Measurements from ENCODE around the gene CENPT. TPM values are rescaled to one million over a fixed set of nuclear protein-coding genes. Genes with fewer than 3 reads are reported as not detected.

Gene CENPT
- total RNA-seq, 1 donor from 2014 or later: 153 TPM

- H3K4me1 Mint-ChIP-seq (ENCODE audit: low read depth, unreplicated experiment): peaks cover 29% of the 10 kb centered on the region
- peaks cover 6% of the 10 kb centered on the region for H3K27me3 Mint-ChIP-seq (ENCODE audit: unreplicated experiment)
- no peak for DNase-seq
- H3K27ac Mint-ChIP-seq (ENCODE audit: unreplicated experiment): peak overlapping the region; percentile 62
- TF ChIP-seq CTCF (IDR thresholded peaks at IDR 0.05; ENCODE audit: partially characterized antibody, unreplicated experiment): no peak
- H3K9me3 Mint-ChIP-seq (ENCODE audit: unreplicated experiment): peaks cover 2% of the 10 kb centered on the region
- H3K36me3 Mint-ChIP-seq (ENCODE audit: unreplicated experiment): peaks cover 8% of the 10 kb centered on the region
- H3K4me3 Mint-ChIP-seq (ENCODE audit: unreplicated experiment): peak overlapping the region; percentile 42
Observed at GRCh38 chr16:67779256-67780014, 68.1 kb downstream of the CENPT start.

Other genes with a start within 250 kb of the CENPT start
- 37.1 TPM for gene CARMIL2, start 202.5 kb downstream of the CENPT start, total RNA-seq (ENCODE audit: unreplicated experiment)
- 33.3 TPM for gene ACD, start 187.4 kb downstream of the CENPT start, total RNA-seq (ENCODE audit: unreplicated experiment)
- 18.7 TPM for gene PARD6A, start 186.7 kb downstream of the CENPT start, total RNA-seq (ENCODE audit: unreplicated experiment)
- gene ENKD1, start 180.9 kb downstream of the CENPT start, total RNA-seq (ENCODE audit: unreplicated experiment): 19.0 TPM
- 3.4 TPM for gene C16orf86, start 180.9 kb downstream of the CENPT start, total RNA-seq (ENCODE audit: unreplicated experiment)
- 86.7 TPM for gene GFOD2, start 128.4 kb downstream of the CENPT start, total RNA-seq (ENCODE audit: unreplicated experiment)
- gene RANBP10, start 41.1 kb downstream of the CENPT start, total RNA-seq (ENCODE audit: unreplicated experiment): 32.0 TPM
- gene TSNAXIP1, start 40.8 kb downstream of the CENPT start, total RNA-seq (ENCODE audit: unreplicated experiment): 3.4 TPM
- gene THAP11, start 5.4 kb downstream of the CENPT start, total RNA-seq (ENCODE audit: unreplicated experiment): 23.1 TPM
- gene NUTF2, start 760 bp downstream of the CENPT start, total RNA-seq (ENCODE audit: unreplicated experiment): 196 TPM
- 142 TPM for gene EDC4, start 25.4 kb upstream of the CENPT start, total RNA-seq (ENCODE audit: unreplicated experiment)
- 1.0 TPM for gene NRN1L, start 37.2 kb upstream of the CENPT start, total RNA-seq (ENCODE audit: unreplicated experiment)
- 27.9 TPM for gene PSKH1, start 45.6 kb upstream of the CENPT start, total RNA-seq (ENCODE audit: unreplicated experiment)
- gene CTRL, start 84.2 kb upstream of the CENPT start, total RNA-seq (ENCODE audit: unreplicated experiment): 2.8 TPM
- 11.0 TPM for gene PSMB10, start 89.2 kb upstream of the CENPT start, total RNA-seq (ENCODE audit: unreplicated experiment)
- gene LCAT, start 96.4 kb upstream of the CENPT start, total RNA-seq (ENCODE audit: unreplicated experiment): 8.7 TPM
- 19.9 TPM for gene SLC12A4, start 120.9 kb upstream of the CENPT start, total RNA-seq (ENCODE audit: unreplicated experiment)
- not detected for gene DPEP3, start 132.8 kb upstream of the CENPT start, total RNA-seq (ENCODE audit: unreplicated experiment)
- gene DPEP2, start 151.8 kb upstream of the CENPT start, total RNA-seq (ENCODE audit: unreplicated experiment): not detected
- not detected for gene DPEP2NB, start 168.2 kb upstream of the CENPT start, total RNA-seq (ENCODE audit: unreplicated experiment)
- gene DDX28, start 175.5 kb upstream of the CENPT start, total RNA-seq (ENCODE audit: unreplicated experiment): 6.7 TPM
- 21.0 TPM for gene DUS2, start 175.6 kb upstream of the CENPT start, total RNA-seq (ENCODE audit: unreplicated experiment)
- 33.1 TPM for gene NFATC3, start 237.7 kb upstream of the CENPT start, total RNA-seq (ENCODE audit: unreplicated experiment)

Measured in glutamatergic neuron (in vitro differentiated cells).